T-helper 2 cell (primary cell): ENCODE measurements around the gene SCAMP4.

Source experiments
- DNase-seq, 5 experiments: peaks; one replicate each; pipeline versions ENCODE4 v3.0.0 to v3.0.0-alpha.2; 2012 to 2022

Gene SCAMP4

GRCh38 chr19:1961000-1961883 lies 56.0 kb downstream of the SCAMP4 start:
- DNase-seq, result no peak

- DNase-seq, result no peak
These were observed 57.5 kb downstream of the SCAMP4 start for GRCh38 chr19:1962674-1963073.

DNA sequence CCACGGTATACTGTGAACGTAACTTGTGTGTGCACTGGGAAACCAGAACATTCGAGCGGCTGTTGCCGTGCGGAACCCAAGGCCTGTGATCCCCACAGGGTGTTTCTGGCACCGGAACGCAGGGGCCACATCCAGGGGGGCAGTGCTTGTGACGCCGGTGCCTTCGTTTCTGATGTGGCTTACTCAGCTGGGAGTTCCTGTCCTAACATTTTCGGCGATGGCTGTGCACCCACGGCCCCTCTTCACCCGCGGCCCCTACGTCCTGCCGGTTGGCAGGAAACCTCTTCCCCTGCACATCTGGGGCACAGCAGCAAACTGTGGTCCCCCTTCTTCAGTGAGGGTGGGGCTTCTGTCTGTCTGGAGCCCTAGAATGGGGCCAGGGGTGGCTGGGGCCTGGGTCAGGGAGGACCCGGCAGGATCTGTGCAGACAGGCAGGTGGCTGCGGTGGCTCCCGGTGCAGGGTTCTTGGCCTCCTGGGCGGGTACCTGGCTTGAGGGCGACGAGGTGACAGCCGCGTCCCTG lies 61.9 kb downstream of the SCAMP4 start:
- peak in 1 of 5 experiments; percentile 84 for DNase-seq

- no peak for DNase-seq
These were observed 63.3 kb downstream of the SCAMP4 start for GRCh38 chr19:1968279-1969175.

DNA sequence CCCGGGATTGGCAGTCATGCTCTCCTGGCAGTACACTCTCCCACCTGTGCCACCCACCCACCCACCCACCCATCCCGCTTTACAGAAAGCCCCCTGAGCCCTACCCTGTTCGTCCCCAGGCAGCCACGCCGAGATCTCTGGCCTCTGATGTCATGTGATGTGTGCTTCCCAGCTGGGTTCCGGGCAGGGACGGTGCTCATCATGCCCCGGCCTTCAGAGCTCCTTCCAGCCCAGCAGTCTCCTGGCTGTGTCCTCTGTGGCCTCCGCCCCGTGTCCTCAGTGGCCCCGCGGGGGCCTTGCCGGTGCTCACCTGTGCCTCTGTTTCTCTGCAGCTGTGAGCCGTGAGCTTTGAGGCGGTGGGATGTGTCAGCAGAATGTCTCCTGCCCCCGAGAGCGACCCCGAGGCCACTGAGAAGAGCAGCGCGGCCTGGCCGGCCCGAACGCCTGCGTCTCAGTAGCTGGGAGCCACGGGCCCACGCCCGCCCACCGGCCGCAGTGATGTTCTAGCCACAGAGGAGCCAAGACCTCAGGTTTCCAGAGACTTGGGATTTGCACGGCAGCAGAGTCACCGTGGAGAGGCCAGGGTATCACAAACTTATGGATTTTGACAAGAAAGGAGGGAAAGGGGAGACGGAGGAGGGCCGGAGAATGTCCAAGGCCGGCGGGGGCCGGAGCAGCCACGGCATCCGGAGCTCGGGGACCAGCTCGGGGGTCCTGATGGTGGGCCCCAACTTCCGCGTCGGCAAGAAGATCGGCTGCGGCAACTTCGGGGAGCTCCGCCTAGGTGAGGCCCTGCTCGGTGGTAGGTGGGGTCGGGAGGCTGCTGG lies 64.2 kb downstream of the SCAMP4 start:
- DNase-seq, result no peak

DNA sequence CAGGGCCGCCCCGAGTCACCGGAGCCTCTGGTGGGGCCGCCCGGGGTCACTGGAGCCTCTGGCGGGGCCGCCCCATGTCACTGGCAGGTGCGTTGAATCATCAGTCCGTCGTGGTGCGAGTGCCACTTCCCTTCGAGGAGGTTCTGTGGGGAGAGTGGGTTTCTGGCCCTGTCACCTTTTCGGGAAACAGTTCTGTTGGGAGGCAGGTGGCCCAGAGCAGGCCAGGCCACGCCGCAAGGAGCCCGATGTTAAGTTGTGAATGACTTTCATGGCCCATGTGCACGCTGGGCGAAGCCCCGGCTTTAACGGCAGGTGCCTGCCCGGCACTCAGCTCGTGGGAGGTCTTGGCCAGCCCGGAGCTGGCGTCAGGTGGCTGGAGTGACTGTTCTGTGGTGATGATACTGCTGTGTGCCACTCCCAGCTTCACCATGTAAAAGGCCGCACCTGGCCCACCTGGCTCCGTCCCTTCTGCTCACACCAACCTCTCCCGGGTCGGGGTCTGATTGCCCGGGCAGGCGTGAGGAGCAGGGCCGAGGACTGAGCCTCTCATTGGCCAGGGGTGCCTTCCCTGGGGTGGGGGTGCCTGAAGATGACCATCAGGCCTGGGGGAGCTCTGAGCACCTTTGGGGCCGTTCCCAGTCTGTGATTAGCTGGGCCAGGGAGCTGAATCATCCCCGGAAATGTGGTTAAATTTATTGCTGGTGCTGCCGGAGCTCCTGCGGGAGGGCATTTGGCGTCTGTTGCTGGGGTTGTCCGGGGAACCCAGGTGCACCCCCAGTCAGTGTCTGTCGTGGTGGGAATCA lies 65.0 kb downstream of the SCAMP4 start:
- no peak for DNase-seq

GRCh38 chr19:1970806-1971502 lies 65.8 kb downstream of the SCAMP4 start:
- no peak for DNase-seq

- DNase-seq, result no peak
These were observed 69.4 kb downstream of the SCAMP4 start for GRCh38 chr19:1974381-1975161.

DNA sequence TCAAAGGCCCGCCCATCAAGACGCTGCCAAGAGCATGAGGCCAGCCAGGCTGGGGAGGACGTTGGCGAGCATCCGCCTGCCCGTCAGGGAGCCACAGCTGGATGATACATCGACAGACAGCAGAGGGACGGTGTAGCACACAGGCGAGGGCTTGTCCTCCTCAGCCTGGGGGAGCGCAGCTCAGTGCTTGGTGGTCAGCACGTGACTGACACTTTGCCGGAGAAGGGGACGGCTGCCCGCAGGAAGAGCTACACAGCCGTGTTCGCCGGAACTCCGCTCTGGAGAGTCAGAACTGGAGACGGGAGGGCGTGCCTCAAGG lies 69.9 kb downstream of the SCAMP4 start:
- DNase-seq, result no peak
